Natural killer cell (primary cell): ENCODE data around the gene PCBD1. TPM values are rescaled to one million over a fixed set of nuclear protein-coding genes. Genes with fewer than 3 reads are reported as not detected.

Experiments used
- ATAC-seq, 3 donors: fragments of 150-1000 bp in 2 of 3; fragments of 200-7000 bp in 1 of 3; cut with Tn5 transposase; 1 replicate in 1 of 3; 2 replicates in 2 of 3; pipeline ENCODE4 v1.10.0; 2021; ENCODE audit warnings: mild to moderate bottlenecking in 2 of 3, moderate library complexity in 2 of 3
- DNase-seq, 2 donors: peaks; one replicate each; pipeline versions ENCODE4 v3.0.0 to v3.0.0-alpha.2; 2013 to 2021; ENCODE audit warnings: mixed read lengths in 1 of 2
- H3K27ac ChIP-seq: one replicate; pipeline ENCODE4 v1.5.1; 2013; ENCODE audit warnings: mild to moderate bottlenecking, low read length
- H3K27me3 ChIP-seq: one replicate; pipeline ENCODE4 v1.6.1; 2013; ENCODE audit warnings: low read length; ENCODE audit not compliant: control insufficient read depth, insufficient read depth
- H3K36me3 ChIP-seq: one replicate; pipeline ENCODE4 v1.6.1; 2013; ENCODE audit warnings: low read length; ENCODE audit not compliant: control insufficient read depth, insufficient read depth
- H3K4me1 ChIP-seq: one replicate; pipeline ENCODE4 v1.6.1; 2013; ENCODE audit warnings: low read length; ENCODE audit not compliant: control insufficient read depth, insufficient read depth
- H3K4me3 ChIP-seq: one replicate; pipeline ENCODE4 v1.5.1; 2013; ENCODE audit warnings: low read length
- H3K9me3 ChIP-seq: one replicate; pipeline ENCODE4 v1.6.1; 2013; ENCODE audit warnings: low read length; ENCODE audit not compliant: control insufficient read depth, insufficient read depth
- H3K27ac Mint-ChIP-seq, 2 donors: one replicate each; pipeline ENCODE4 v1.8.0; 2022; ENCODE audit warnings: mild to moderate bottlenecking in 2 of 2, mixed read lengths in 2 of 2, moderate library complexity in 1 of 2
- H3K27me3 Mint-ChIP-seq, 2 donors: one replicate each; pipeline ENCODE4 v1.8.0; 2022; ENCODE audit warnings: low read depth in 2 of 2, mixed read lengths in 2 of 2
- H3K36me3 Mint-ChIP-seq: one replicate; pipeline ENCODE4 v1.8.0; 2022; ENCODE audit warnings: mixed read lengths
- H3K4me1 Mint-ChIP-seq, 2 donors: one replicate each; pipeline ENCODE4 v1.8.0; 2022; ENCODE audit warnings: mixed read lengths in 2 of 2
- H3K4me3 Mint-ChIP-seq: one replicate; pipeline ENCODE4 v1.8.0; 2022; ENCODE audit warnings: mild to moderate bottlenecking, moderate library complexity, mixed read lengths
- H3K9me3 Mint-ChIP-seq, 2 donors: one replicate each; pipeline ENCODE4 v1.8.0; 2022; ENCODE audit warnings: mixed read lengths in 2 of 2
- CTCF ChIP-seq: fragments of 200-600 bp; IDR thresholded peaks from one replicate; pipeline ENCODE4 v1.8.0; 2022; ENCODE audit warnings: antibody characterized with exemption
- WGBS: methylation state at CpG from one replicate; pipeline ENCODE4 v1.1.7; 2013; ENCODE audit warnings: missing lambda C conversion rate; ENCODE audit not compliant: insufficient coverage; 5-methylcytosine and 5-hydroxymethylcytosine counted together
- intact Hi-C: fragments of 100-400 bp; cut with micrococcal nuclease; formaldehyde crosslinking; loops from one replicate; pipeline ENCODE4 v1.14.2; 2022
- total RNA-seq, 4 donors: library from RNA; stranded (reverse); fragments of 120-200 nt in 1 of 4; gene quantifications; one replicate each; pipeline versions ENCODE4 v1.2.3 to v1.2.4, GENCODE V29; 2013 to 2022

Gene PCBD1
- total RNA-seq, 3 donors from 2014 or later (not counting 1 experiment from before 2014, with no cell fraction given) = 7.2 to 15.3 (median 10.4) TPM

- Histone ChIP-seq H3K4me1 (no peaks in the 10 kb centered on the region), H3K27me3 (no peaks in the 10 kb centered on the region), H3K36me3 (no peaks in the 10 kb centered on the region), H3K4me3 (no peak overlapping the region), H3K27ac (no peak overlapping the region), H3K9me3 (no peaks in the 10 kb centered on the region)
- intact Hi-C loops = no loop called here
- Mint-ChIP-seq H3K36me3 (no peaks in the 10 kb centered on the region), H3K27ac (no peak overlapping the region), H3K4me3 (no peak overlapping the region), H3K27me3 (peaks cover 5% of the 10 kb centered on the region in 2 donors), H3K4me1 (no peaks in the 10 kb centered on the region), H3K9me3 (no peaks in the 10 kb centered on the region)
- no peak for TF ChIP-seq CTCF
- DNase-seq (no peak), ATAC-seq (no peak)
- WGBS = 85% methylated on average over 3 of the region's 5 CpGs
Measured at GRCh38 chr10:70917226-70917625, 28.9 kb upstream of the PCBD1 start.

DNA sequence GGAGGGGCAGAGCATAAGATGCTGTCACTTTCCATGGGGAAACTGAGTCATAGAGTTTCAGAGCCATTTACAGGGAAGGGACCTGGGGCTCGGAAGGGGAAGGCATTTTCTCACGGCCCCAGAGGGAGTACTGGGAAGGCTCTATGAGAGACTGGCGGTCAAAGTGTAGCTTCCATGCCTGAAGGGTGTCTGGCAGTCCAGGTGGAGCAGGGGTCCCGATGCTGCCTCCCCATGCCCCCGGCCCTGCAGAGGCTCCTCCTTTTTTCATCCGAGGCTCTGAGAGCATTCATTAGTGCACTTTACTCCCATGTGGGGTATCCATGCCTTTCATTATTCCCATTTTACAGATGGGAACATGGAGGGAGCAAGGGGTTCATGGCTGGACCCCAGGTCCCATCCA lies 27.9 kb upstream of the PCBD1 start:
- H3K9me3 Mint-ChIP-seq = no peaks in the 10 kb centered on the region
- H3K4me3 ChIP-seq = no peak overlapping the region
- H3K27me3 Mint-ChIP-seq = peaks cover 0 to 5% of the 10 kb centered on the region in 2 donors
- no peaks in the 10 kb centered on the region for H3K9me3 ChIP-seq
- 89% methylated on average over 6 of the region's 6 CpGs for WGBS
- no peaks in the 10 kb centered on the region for H3K36me3 ChIP-seq
- H3K36me3 Mint-ChIP-seq = no peaks in the 10 kb centered on the region
- DNase-seq (no peak), ATAC-seq (no peak)
- H3K4me1 Mint-ChIP-seq = no peaks in the 10 kb centered on the region
- H3K4me3 Mint-ChIP-seq = no peak overlapping the region
- no peak overlapping the region for H3K27ac ChIP-seq
- intact Hi-C loops = no loop called here
- no peak overlapping the region for H3K27ac Mint-ChIP-seq
- TF ChIP-seq CTCF = no peak
- H3K4me1 ChIP-seq = no peaks in the 10 kb centered on the region
- H3K27me3 ChIP-seq = no peaks in the 10 kb centered on the region

DNA sequence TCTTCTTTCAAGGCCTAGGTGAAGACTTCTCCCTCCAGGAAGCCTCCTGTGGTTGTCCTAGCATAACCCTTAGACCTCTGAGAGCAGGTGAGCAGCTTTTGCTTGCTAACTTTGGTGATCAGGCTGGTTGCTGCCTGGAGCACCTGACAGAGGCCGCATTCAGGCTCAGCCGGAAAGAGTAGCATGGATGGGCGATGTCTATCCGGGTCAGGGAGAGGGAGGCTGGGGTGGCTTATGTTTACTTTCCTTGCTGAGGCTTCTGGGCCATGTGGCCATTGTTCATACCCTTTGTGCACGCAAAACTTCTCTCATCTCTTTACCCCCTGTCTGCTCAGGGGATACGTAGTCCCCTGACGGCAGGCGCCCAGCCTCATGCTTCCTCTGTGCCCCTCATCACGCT lies 27.4 kb upstream of the PCBD1 start:
- Histone ChIP-seq H3K36me3 (no peaks in the 10 kb centered on the region), H3K4me1 (no peaks in the 10 kb centered on the region), H3K4me3 (no peak overlapping the region), H3K27ac (no peak overlapping the region), H3K27me3 (no peaks in the 10 kb centered on the region), H3K9me3 (no peaks in the 10 kb centered on the region)
- H3K9me3 Mint-ChIP-seq = no peaks in the 10 kb centered on the region
- H3K4me3 Mint-ChIP-seq = no peak overlapping the region
- H3K27ac Mint-ChIP-seq = no peak overlapping the region
- no peak for DNase-seq
- TF ChIP-seq CTCF = no peak
- WGBS = 92% methylated on average over 9 of the region's 9 CpGs
- no peak for ATAC-seq
- no peaks in the 10 kb centered on the region for H3K4me1 Mint-ChIP-seq
- intact Hi-C loops = no loop called here
- H3K36me3 Mint-ChIP-seq = no peaks in the 10 kb centered on the region
- H3K27me3 Mint-ChIP-seq = peaks cover 0 to 5% of the 10 kb centered on the region in 2 donors

GRCh38 chr10:70915206-70915605 lies 26.8 kb upstream of the PCBD1 start:
- DNase-seq = no peak
- no peak for TF ChIP-seq CTCF
- Mint-ChIP-seq H3K27me3 (peaks cover 0 to 5% of the 10 kb centered on the region in 2 donors), H3K9me3 (no peaks in the 10 kb centered on the region), H3K4me1 (no peaks in the 10 kb centered on the region), H3K27ac (no peak overlapping the region), H3K4me3 (no peak overlapping the region), H3K36me3 (no peaks in the 10 kb centered on the region)
- Histone ChIP-seq H3K36me3 (no peaks in the 10 kb centered on the region), H3K27ac (no peak overlapping the region), H3K4me1 (no peaks in the 10 kb centered on the region), H3K4me3 (no peak overlapping the region), H3K9me3 (no peaks in the 10 kb centered on the region), H3K27me3 (no peaks in the 10 kb centered on the region)
- ATAC-seq = no peak
- 89% methylated on average over 4 of the region's 5 CpGs for WGBS
- intact Hi-C loops = no loop called here
